Stimulated activated CD8-positive, alpha-beta memory T cell treated with anti-CD3 and anti-CD28 coated beads, Interleukin-15, amount 100 ng/mL, for 24 hours (primary cell): ENCODE data around the gene ATP9B.

Experiments
- DNase-seq: peaks from one replicate; pipeline ENCODE4 v3.0.0-alpha.2; 2020; ENCODE audit warnings: low read depth

The ATP9B gene

GRCh38 chr18:79199691-79200374, 130.6 kb downstream of the ATP9B start:
- no peak for DNase-seq

GRCh38 chr18:79200546-79201268, 131.5 kb downstream of the ATP9B start:
- no peak for DNase-seq

- no peak for DNase-seq
These were observed 133.9 kb downstream of the ATP9B start for GRCh38 chr18:79203017-79203605.

GRCh38 chr18:79204889-79205807, 136.0 kb downstream of the ATP9B start:
- DNase-seq, result no peak

GRCh38 chr18:79206444-79206843, 137.2 kb downstream of the ATP9B start:
- no peak for DNase-seq

GRCh38 chr18:79208906-79209305, 139.7 kb downstream of the ATP9B start:
- DNase-seq, result no peak

- DNase-seq, result no peak
These were observed 141.1 kb downstream of the ATP9B start for GRCh38 chr18:79210002-79210910.

GRCh38 chr18:79211844-79212243, 142.7 kb downstream of the ATP9B start:
- no peak for DNase-seq

GRCh38 chr18:79214056-79214455, 144.9 kb downstream of the ATP9B start:
- no peak for DNase-seq

GRCh38 chr18:79216176-79216575, 147.0 kb downstream of the ATP9B start:
- no peak for DNase-seq

- DNase-seq, result no peak
These were observed 148.9 kb downstream of the ATP9B start for GRCh38 chr18:79217979-79218604.

- DNase-seq, result no peak
These were observed 149.5 kb downstream of the ATP9B start for GRCh38 chr18:79218605-79219190.

GRCh38 chr18:79221136-79221535, 151.9 kb downstream of the ATP9B start:
- no peak for DNase-seq

- DNase-seq, result no peak
These were observed 153.6 kb downstream of the ATP9B start for GRCh38 chr18:79222790-79223189.

- no peak for DNase-seq
These were observed 154.2 kb downstream of the ATP9B start for GRCh38 chr18:79223431-79223830.

GRCh38 chr18:79224381-79224780, 155.2 kb downstream of the ATP9B start:
- DNase-seq, result no peak

- no peak for DNase-seq
These were observed 158.4 kb downstream of the ATP9B start for GRCh38 chr18:79227621-79228020.

- no peak for DNase-seq
These were observed 160.2 kb downstream of the ATP9B start for GRCh38 chr18:79229431-79229830.

- no peak for DNase-seq
These were observed 165.2 kb downstream of the ATP9B start for GRCh38 chr18:79234438-79234837.

GRCh38 chr18:79239631-79240030, 170.4 kb downstream of the ATP9B start:
- DNase-seq, result no peak
